ENCODE measurements around the gene GRK1. TPM values are rescaled to one million over a fixed set of nuclear protein-coding genes. Genes with fewer than 3 reads are reported as not detected.

GRK1 gene
- total RNA-seq, 1 donor = not detected

DNA sequence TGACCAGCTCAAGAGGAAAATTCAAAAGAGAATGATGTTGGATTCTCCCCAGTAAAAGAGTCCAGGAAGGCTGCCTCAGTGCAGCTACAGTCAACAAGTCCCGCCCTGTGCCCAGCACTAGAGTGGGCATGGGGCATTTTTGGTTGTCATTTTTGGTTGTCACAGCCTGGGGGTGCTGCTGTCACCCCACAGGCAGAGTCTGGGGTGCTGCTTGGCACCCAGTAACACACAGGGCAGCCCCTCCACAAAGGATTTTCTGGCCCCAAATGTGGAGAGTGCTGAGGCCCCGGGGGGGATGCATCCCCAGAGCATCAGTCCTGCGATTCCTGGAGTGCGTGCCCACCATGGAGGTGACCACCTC lies 63.8 kb downstream of the GRK1 start:
- DNase-seq (ENCODE audit: low read depth) = no peak
- TF ChIP-seq, protein P1, sequence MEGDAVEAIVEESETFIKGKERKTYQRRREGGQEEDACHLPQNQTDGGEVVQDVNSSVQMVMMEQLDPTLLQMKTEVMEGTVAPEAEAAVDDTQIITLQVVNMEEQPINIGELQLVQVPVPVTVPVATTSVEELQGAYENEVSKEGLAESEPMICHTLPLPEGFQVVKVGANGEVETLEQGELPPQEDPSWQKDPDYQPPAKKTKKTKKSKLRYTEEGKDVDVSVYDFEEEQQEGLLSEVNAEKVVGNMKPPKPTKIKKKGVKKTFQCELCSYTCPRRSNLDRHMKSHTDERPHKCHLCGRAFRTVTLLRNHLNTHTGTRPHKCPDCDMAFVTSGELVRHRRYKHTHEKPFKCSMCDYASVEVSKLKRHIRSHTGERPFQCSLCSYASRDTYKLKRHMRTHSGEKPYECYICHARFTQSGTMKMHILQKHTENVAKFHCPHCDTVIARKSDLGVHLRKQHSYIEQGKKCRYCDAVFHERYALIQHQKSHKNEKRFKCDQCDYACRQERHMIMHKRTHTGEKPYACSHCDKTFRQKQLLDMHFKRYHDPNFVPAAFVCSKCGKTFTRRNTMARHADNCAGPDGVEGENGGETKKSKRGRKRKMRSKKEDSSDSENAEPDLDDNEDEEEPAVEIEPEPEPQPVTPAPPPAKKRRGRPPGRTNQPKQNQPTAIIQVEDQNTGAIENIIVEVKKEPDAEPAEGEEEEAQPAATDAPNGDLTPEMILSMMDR (IDR thresholded peaks at IDR 0.05; ENCODE audit: insufficient read depth, low read depth, low read length) = no peak
- H3K4me3 ChIP-seq (ENCODE audit: low read depth, low read length) = no peak overlapping the region

DNA sequence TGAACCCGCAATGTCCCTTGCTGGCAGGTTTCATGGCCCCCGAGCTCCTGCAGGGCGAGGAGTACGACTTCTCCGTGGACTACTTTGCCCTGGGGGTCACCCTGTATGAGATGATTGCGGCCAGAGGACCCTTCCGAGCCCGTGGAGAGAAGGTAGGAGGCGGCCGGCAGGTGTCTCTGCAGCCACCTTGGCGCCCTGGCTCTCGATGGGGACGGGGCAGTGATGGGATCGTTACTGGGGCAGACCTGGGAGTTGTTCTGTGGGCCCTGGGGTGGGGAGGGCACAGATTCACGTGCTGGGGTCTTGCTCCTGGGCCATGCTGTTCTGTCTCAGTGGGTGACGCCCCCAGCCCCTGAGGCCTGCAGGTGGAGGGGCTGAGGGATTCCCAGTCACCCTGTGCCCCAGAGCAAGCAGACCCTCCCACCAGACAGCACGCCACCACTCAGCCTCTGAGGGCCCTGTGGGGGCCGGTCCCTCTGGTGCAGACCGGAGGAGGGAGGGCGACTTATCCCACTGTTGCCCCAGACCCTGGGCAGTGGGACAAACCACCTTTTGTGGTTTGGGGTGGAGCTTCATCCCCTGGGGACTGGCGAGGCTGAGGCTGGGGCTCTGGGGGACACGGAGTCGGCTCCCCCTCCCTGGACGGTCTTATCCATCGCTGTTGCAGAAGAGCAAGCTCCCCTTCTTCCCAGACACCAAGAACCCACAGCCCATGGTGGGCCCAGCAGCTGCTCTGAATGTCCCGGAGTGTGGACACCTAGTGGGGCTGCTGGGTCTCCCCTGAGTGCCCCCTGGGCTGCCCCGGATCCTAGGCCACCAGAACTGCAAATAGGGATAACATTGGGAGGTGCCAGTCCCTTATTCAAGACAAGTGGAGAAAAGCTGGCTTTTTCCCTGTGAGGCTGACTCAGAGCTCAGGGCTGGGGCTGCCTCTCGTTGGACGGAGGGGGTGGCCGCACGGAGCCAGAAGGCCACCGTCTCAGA lies 64.5 kb downstream of the GRK1 start:
- TF ChIP-seq, protein P1 (IDR thresholded peaks at IDR 0.05; ENCODE audit: insufficient read depth, low read depth, low read length) = no peak
- no peak overlapping the region for H3K4me3 ChIP-seq (ENCODE audit: low read depth, low read length)
- no peak for DNase-seq (ENCODE audit: low read depth)

GRCh38 chr13:113732176-113732960 lies 65.3 kb downstream of the GRK1 start:
- no peak overlapping the region for H3K4me3 ChIP-seq (ENCODE audit: low read depth, low read length)
- TF ChIP-seq, protein P1 (IDR thresholded peaks at IDR 0.05; ENCODE audit: insufficient read depth, low read depth, low read length) = no peak
- DNase-seq (ENCODE audit: low read depth) = no peak

- TF ChIP-seq, protein P1 (IDR thresholded peaks at IDR 0.05; ENCODE audit: insufficient read depth, low read depth, low read length) = no peak
- H3K4me3 ChIP-seq (ENCODE audit: low read depth, low read length) = no peak overlapping the region
- DNase-seq (ENCODE audit: low read depth) = no peak
Observed at GRCh38 chr13:113732961-113733950, 66.2 kb downstream of the GRK1 start.

DNA sequence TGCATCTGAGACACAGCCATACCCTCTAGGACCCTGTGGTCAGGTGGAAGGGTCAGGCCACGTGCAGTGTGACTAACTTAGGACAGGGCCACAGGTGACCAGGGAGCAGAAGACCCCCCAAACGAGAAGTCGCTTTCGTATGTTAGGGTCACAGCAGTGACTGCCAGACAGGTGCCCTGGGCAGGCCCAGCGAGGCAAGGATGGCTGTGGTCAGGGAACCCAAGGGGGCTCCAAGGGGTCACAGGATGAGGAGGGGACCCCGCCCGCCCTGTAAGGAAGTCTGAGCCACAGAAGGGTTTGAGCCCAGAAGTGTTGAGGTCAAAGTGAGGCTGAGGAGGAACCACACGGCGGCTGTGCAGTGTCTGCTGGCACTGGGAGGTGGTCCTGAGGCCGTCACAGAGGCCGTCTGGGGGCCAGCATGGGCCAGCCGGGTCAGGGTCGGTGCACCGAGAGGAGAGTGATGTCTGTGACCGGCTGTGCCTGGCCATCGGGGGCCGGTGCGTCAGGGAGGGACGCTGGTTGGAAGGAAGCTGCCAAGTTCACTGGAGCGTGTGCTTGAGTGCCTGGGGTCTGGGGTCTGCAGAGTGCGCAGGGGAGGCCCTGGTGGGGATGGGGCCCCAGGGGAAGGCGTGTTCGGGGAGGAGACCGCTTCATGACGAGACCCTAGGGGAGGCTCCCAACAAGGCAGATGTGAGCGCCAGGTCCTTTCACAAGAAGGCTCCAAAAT lies 67.2 kb downstream of the GRK1 start:
- TF ChIP-seq, protein P1 (IDR thresholded peaks at IDR 0.05; ENCODE audit: insufficient read depth, low read depth, low read length) = no peak
- H3K4me3 ChIP-seq (ENCODE audit: low read depth, low read length) = no peak overlapping the region
- DNase-seq (ENCODE audit: low read depth) = no peak

DNA sequence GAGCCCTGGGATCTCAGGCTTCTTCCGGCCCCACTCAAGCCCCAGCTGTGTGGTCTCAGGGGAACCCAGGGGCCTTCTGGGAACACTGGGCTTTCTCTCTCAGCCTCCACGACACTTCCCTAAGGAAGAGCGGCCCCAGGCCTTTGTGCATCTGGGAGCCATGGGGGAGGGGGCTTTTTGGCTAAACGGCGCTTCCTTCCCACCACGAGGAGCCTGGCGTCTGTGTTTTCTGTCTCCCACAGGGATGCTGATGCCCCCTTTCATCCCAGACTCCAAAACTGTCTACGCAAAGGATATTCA lies 67.8 kb downstream of the GRK1 start:
- no peak for DNase-seq (ENCODE audit: low read depth)
- TF ChIP-seq, protein P1 (IDR thresholded peaks at IDR 0.05; ENCODE audit: insufficient read depth, low read depth, low read length) = no peak

More for the DNA sequence above, 67.8 kb downstream of the GRK1 start:
- no peak overlapping the region for H3K4me3 ChIP-seq (ENCODE audit: low read depth, low read length)
